CD14-positive monocyte (primary cell): ENCODE data around the gene PPIB. TPM values are rescaled to one million over a fixed set of nuclear protein-coding genes. Genes with fewer than 3 reads are reported as not detected.
A peak's percentile ranks its signal among the peaks of the same experiment; 100 is the strongest.

Experiments
- DNase-seq, 3 donors: peaks; one replicate each; pipeline ENCODE4 v3.0.0-alpha.2; 2011 to 2022
- H2AFZ ChIP-seq: 2 replicates; pipeline ENCODE4 v1.6.0; 2012; ENCODE audit warnings: mild to moderate bottlenecking, low read depth, low read length, inconsistent platforms; ENCODE audit not compliant: insufficient read depth, poor library complexity, severe bottlenecking
- H3K27ac ChIP-seq, 2 donors: 1 replicate in 1 of 2; 2 replicates in 1 of 2; pipeline ENCODE4 v1.5.1; 2012 to 2013; ENCODE audit warnings: low read length in 2 of 2, control low read depth in 1 of 2, inconsistent platforms in 1 of 2, low read depth in 1 of 2, mild to moderate bottlenecking in 1 of 2
- H3K27me3 ChIP-seq, 2 donors: one replicate each; pipeline versions ENCODE4 v1.6.0 to v1.6.1; 2011 to 2013; ENCODE audit warnings: low read length in 2 of 2; ENCODE audit not compliant: control insufficient read depth in 2 of 2, insufficient read depth in 2 of 2
- H3K36me3 ChIP-seq, 2 donors: replicated peaks in 1 of 2; 1 replicate in 1 of 2; 2 replicates in 1 of 2; pipeline versions ENCODE4 v1.5.1 to v1.6.1; 2012 to 2013; ENCODE audit warnings: low read length in 2 of 2, control low read depth in 1 of 2, inconsistent platforms in 1 of 2, mild to moderate bottlenecking in 1 of 2; ENCODE audit not compliant: insufficient read depth in 2 of 2, control insufficient read depth in 1 of 2
- H3K4me1 ChIP-seq, 2 donors: 1 replicate in 1 of 2; 2 replicates in 1 of 2; pipeline versions ENCODE4 v1.5.1 to v1.6.1; 2012 to 2013; ENCODE audit warnings: low read length in 2 of 2, control low read depth in 1 of 2, inconsistent platforms in 1 of 2, mild to moderate bottlenecking in 1 of 2, moderate library complexity in 1 of 2; ENCODE audit not compliant: insufficient read depth in 2 of 2, control insufficient read depth in 1 of 2
- H3K4me2 ChIP-seq: replicated peaks from 2 replicates; pipeline ENCODE3; 2012; ENCODE audit warnings: low read length, moderate library complexity, mild to moderate bottlenecking; ENCODE audit not compliant: poor library complexity, severe bottlenecking; ENCODE audit errors: extremely low read depth
- H3K4me3 ChIP-seq, 3 experiments: fragments of 200-600 bp in 1 of 3; sonication (generic) in 1 of 3; replicated peaks in 1 of 3; 1 replicate in 2 of 3; 2 replicates in 1 of 3; pipeline ENCODE4 v1.5.1; 2011 to 2013; ENCODE audit warnings: low read length in 3 of 3, mild to moderate bottlenecking in 3 of 3, control low read depth in 2 of 3, low read depth in 2 of 3, inconsistent platforms in 1 of 3, moderate library complexity in 1 of 3
- H3K79me2 ChIP-seq: 2 replicates; pipeline ENCODE4 v1.6.0; 2012; ENCODE audit warnings: mild to moderate bottlenecking, control low read depth, inconsistent platforms, low read length, moderate library complexity; ENCODE audit not compliant: insufficient read depth
- H3K9ac ChIP-seq: 2 replicates; pipeline ENCODE4 v1.6.0; 2017; ENCODE audit warnings: low read length, mild to moderate bottlenecking; ENCODE audit not compliant: insufficient read depth, poor library complexity, severe bottlenecking
- H3K9me3 ChIP-seq, 2 donors: replicated peaks in 1 of 2; 1 replicate in 1 of 2; 2 replicates in 1 of 2; pipeline versions ENCODE4 v1.5.1 to v1.6.1; 2012 to 2013; ENCODE audit warnings: low read length in 2 of 2, control low read depth in 1 of 2; ENCODE audit not compliant: control insufficient read depth in 1 of 2, insufficient read depth in 1 of 2
- H4K20me1 ChIP-seq: 2 replicates; pipeline ENCODE4 v1.6.0; 2012; ENCODE audit warnings: mild to moderate bottlenecking, low read length, control low read depth, moderate library complexity; ENCODE audit not compliant: insufficient read depth
- H3K27ac Mint-ChIP-seq, 7 donors: one replicate each; pipeline ENCODE4 v1.8.0; 2020; ENCODE audit warnings: mild to moderate bottlenecking in 7 of 7, mixed read lengths in 7 of 7, moderate library complexity in 6 of 7, inconsistent platforms in 2 of 7
- H3K27me3 Mint-ChIP-seq, 3 donors: one replicate each; pipeline ENCODE4 v1.8.0; 2021 to 2022; ENCODE audit warnings: low read depth in 3 of 3, mild to moderate bottlenecking in 3 of 3, mixed read lengths in 3 of 3, moderate library complexity in 3 of 3, inconsistent platforms in 1 of 3
- H3K36me3 Mint-ChIP-seq, 2 donors: one replicate each; pipeline ENCODE4 v1.8.0; 2020; ENCODE audit warnings: mixed read lengths in 2 of 2, inconsistent platforms in 1 of 2, mild to moderate bottlenecking in 1 of 2
- H3K4me1 Mint-ChIP-seq: one replicate; pipeline ENCODE4 v1.8.0; 2020; ENCODE audit warnings: mild to moderate bottlenecking, mixed read lengths
- H3K4me3 Mint-ChIP-seq, 2 donors: one replicate each; pipeline ENCODE4 v1.8.0; 2020; ENCODE audit warnings: mild to moderate bottlenecking in 2 of 2, mixed read lengths in 2 of 2, moderate library complexity in 1 of 2
- H3K9me3 Mint-ChIP-seq, 7 donors: one replicate each; pipeline ENCODE4 v1.8.0; 2020 to 2022; ENCODE audit warnings: mixed read lengths in 7 of 7, mild to moderate bottlenecking in 6 of 7, moderate library complexity in 6 of 7, inconsistent platforms in 2 of 7
- CTCF ChIP-seq: fragments of 200-600 bp; IDR thresholded peaks from one replicate; pipeline ENCODE4 v1.8.0; 2022; ENCODE audit warnings: antibody characterized with exemption, mild to moderate bottlenecking
- WGBS: methylation state at CpG from one replicate; pipeline ENCODE4 v1.1.5; 2013; ENCODE audit warnings: missing lambda C conversion rate; ENCODE audit not compliant: insufficient coverage; 5-methylcytosine and 5-hydroxymethylcytosine counted together
- intact Hi-C, 2 donors: fragments of 100-400 bp; cut with micrococcal nuclease; formaldehyde crosslinking; loops; one replicate each; pipeline versions ENCODE4 v1.15.0 to v1.15.1; 2023
- polyA plus RNA-seq, 3 donors: library from polyadenylated mRNA; depleted of rRNA in 1 of 3; unstranded in 2 of 3; stranded (reverse) in 1 of 3; fragments of 300-500 nt in 2 of 3; fragments of >200 nt in 1 of 3; fragmentation: Illumina TruSeq in 2 of 3; gene quantifications; 1 replicate in 2 of 3; 2 replicates in 1 of 3; pipeline ENCODE4 v1.2.3, GENCODE V29; 2012 to 2021

The PPIB gene
- polyA plus RNA-seq, 3 donors: 224 to 532 (median 520) TPM

DNA sequence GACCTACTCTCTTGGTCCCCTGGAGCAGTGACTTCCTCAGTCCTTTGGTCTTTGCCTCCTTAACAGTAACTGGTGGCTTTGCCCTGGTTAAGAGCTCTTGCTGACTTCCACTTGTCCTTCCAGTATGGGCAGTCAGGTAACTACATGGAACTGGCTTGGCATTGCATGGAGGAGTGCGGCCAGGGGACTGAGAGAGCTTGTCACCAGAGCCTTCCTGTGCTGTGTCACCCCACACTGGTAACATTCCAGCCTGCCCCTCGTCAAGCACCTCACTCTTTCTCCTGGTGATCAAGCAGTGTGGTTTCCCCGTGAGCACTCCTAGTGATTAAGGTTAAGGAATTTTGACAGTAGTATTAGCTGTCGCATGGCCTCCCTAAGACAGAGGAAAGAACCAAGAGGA lies 30.6 kb downstream of the PPIB start:
- TF ChIP-seq CTCF: no peak

GRCh38 chr15:64131547-64131946 lies 31.3 kb downstream of the PPIB start:
- Histone ChIP-seq H2AFZ (no peak overlapping the region), H3K4me1 (no peaks in the 10 kb centered on the region), H3K36me3 (peaks cover 91 to 100% of the 10 kb centered on the region in 2 donors), H3K27me3 (no peaks in the 10 kb centered on the region), H3K27ac (no peak overlapping the region), H3K9ac (no peak overlapping the region), H3K4me2 (no peak overlapping the region), H3K79me2 (no peaks in the 10 kb centered on the region), H3K9me3 (no peaks in the 10 kb centered on the region), H3K4me3 (no peak overlapping the region), H4K20me1 (peaks cover 59% of the 10 kb centered on the region)
- 93% methylated on average over 3 of the region's 7 CpGs for WGBS
- Mint-ChIP-seq H3K4me3 (no peak overlapping the region), H3K27ac (peak overlapping the region in 2 of 7 donors; percentile 2 to 33), H3K9me3 (peaks cover 0 to 2% (median 0%) of the 10 kb centered on the region in 7 donors), H3K4me1 (no peaks in the 10 kb centered on the region), H3K36me3 (peaks cover 94 to 100% of the 10 kb centered on the region in 2 donors), H3K27me3 (peaks cover 0 to 2% (median 0%) of the 10 kb centered on the region in 3 donors)
- no peak for DNase-seq
- TF ChIP-seq CTCF: no peak
- intact Hi-C loops: no loop called here

More for the DNA sequence above, 30.6 kb downstream of the PPIB start:
- intact Hi-C loops: no loop called here
- Mint-ChIP-seq H3K27ac (peak overlapping the region in 3 of 7 donors; percentile 28 to 54 (median 31)), H3K36me3 (peaks cover 94 to 100% of the 10 kb centered on the region in 2 donors), H3K4me1 (no peaks in the 10 kb centered on the region), H3K9me3 (peaks cover 0 to 2% (median 0%) of the 10 kb centered on the region in 7 donors), H3K4me3 (no peak overlapping the region), H3K27me3 (peaks cover 0 to 2% (median 0%) of the 10 kb centered on the region in 3 donors)
- H3K27me3 ChIP-seq: no peaks in the 10 kb centered on the region
- H3K79me2 ChIP-seq: no peaks in the 10 kb centered on the region
- DNase-seq: no peak
- WGBS: 100% methylated on average over 2 of the region's 4 CpGs
- peaks cover 66% of the 10 kb centered on the region for H4K20me1 ChIP-seq
- no peak overlapping the region for H3K4me3 ChIP-seq
- H3K9ac ChIP-seq: no peak overlapping the region
- H3K4me2 ChIP-seq: no peak overlapping the region
- no peak overlapping the region for H2AFZ ChIP-seq
- no peak overlapping the region for H3K27ac ChIP-seq
- H3K9me3 ChIP-seq: no peaks in the 10 kb centered on the region
- H3K4me1 ChIP-seq: no peaks in the 10 kb centered on the region
- H3K36me3 ChIP-seq: peaks cover 91 to 100% of the 10 kb centered on the region in 2 donors
